Stimulated activated naive CD8-positive, alpha-beta T cell treated with anti-CD3 and anti-CD28 coated beads, Interleukin-15, amount 100 ng/mL, for 72 hours (primary cell): ENCODE measurements around the gene IGHMBP2.
"Not testable (repeated sequence)": the region's sequence is repeated elsewhere in the genome, so short reads cannot be mapped to it uniquely, and the experiment has no call there.

Experiments
- ATAC-seq: fragments of 150-1000 bp; cut with Tn5 transposase; 2 replicates; pipeline ENCODE4 v1.10.0; 2021; ENCODE audit warnings: mild to moderate bottlenecking, moderate library complexity
- DNase-seq, 2 donors: peaks; one replicate each; pipeline ENCODE4 v3.0.0; 2021 to 2022
- H3K27ac Mint-ChIP-seq, 2 donors: one replicate each; pipeline ENCODE4 v1.8.0; 2022; ENCODE audit warnings: mild to moderate bottlenecking in 2 of 2, mixed read lengths in 2 of 2, moderate library complexity in 2 of 2
- H3K27me3 Mint-ChIP-seq: one replicate; pipeline ENCODE4 v1.8.0; 2022; ENCODE audit warnings: mixed read lengths
- H3K4me1 Mint-ChIP-seq: one replicate; pipeline ENCODE4 v1.8.0; 2022; ENCODE audit warnings: mild to moderate bottlenecking, mixed read lengths
- H3K4me3 Mint-ChIP-seq, 2 donors: one replicate each; pipeline ENCODE4 v1.8.0; 2022; ENCODE audit warnings: mild to moderate bottlenecking in 2 of 2, mixed read lengths in 2 of 2, moderate library complexity in 1 of 2
- H3K9me3 Mint-ChIP-seq, 2 donors: one replicate each; pipeline ENCODE4 v1.8.0; 2022; ENCODE audit warnings: mixed read lengths in 2 of 2

IGHMBP2 gene

GRCh38 chr11:68903288-68904247, at the start of gene IGHMBP2, which contains the start of gene MRPL21:
Gene IGHMBP2 (plus strand): TSS chr11:68903891. CDS start chr11:68903953, 62 bp downstream.
Gene MRPL21 (minus strand): TSS chr11:68903832. CDS start chr11:68903810, 22 bp downstream.
- H3K4me1 Mint-ChIP-seq = peaks cover 54% of the 10 kb centered on the region
- H3K27me3 Mint-ChIP-seq = no peaks in the 10 kb centered on the region

GRCh38 chr11:68854273-68854958, 49.3 kb upstream of the IGHMBP2 start:
- H3K27ac Mint-ChIP-seq = no peak overlapping the region
- no peak for ATAC-seq
- H3K9me3 Mint-ChIP-seq = no peaks in the 10 kb centered on the region
- peak overlapping the region; percentile 12 to 24 for H3K4me3 Mint-ChIP-seq
- peaks cover 35% of the 10 kb centered on the region for H3K27me3 Mint-ChIP-seq
- peaks cover 4% of the 10 kb centered on the region for H3K4me1 Mint-ChIP-seq
- no peak for DNase-seq

More at GRCh38 chr11:68903288-68904247, at the start of gene IGHMBP2, which contains the start of gene MRPL21:
- no peaks in the 10 kb centered on the region for H3K9me3 Mint-ChIP-seq
- peak; percentile 99 for ATAC-seq
- H3K27ac Mint-ChIP-seq = peak within 1 kb of the TSS; percentile 98 to 99
- peak; percentile 85 to 86 for DNase-seq
- H3K4me3 Mint-ChIP-seq = peak within 1 kb of the TSS; percentile 91 to 92

GRCh38 chr11:68855205-68855981, 48.3 kb upstream of the IGHMBP2 start:
- peak in 1 of 2 donors; percentile 18 for DNase-seq
- H3K9me3 Mint-ChIP-seq = no peaks in the 10 kb centered on the region
- peak overlapping the region; percentile 69 to 77 for H3K4me3 Mint-ChIP-seq
- peaks cover 4% of the 10 kb centered on the region for H3K4me1 Mint-ChIP-seq
- H3K27ac Mint-ChIP-seq = no peak overlapping the region
- H3K27me3 Mint-ChIP-seq = peaks cover 35% of the 10 kb centered on the region
- ATAC-seq = peak; percentile 72

- not testable (repeated sequence) for H3K9me3 Mint-ChIP-seq, ATAC-seq, DNase-seq, H3K4me3 Mint-ChIP-seq, H3K4me1 Mint-ChIP-seq, H3K27ac Mint-ChIP-seq
- peaks cover 35% of the 10 kb centered on the region for H3K27me3 Mint-ChIP-seq
Observed at GRCh38 chr11:68856425-68857030, 47.2 kb upstream of the IGHMBP2 start.

GRCh38 chr11:68857037-68857586, 46.6 kb upstream of the IGHMBP2 start:
- no peak overlapping the region for H3K4me3 Mint-ChIP-seq
- no peak for ATAC-seq
- H3K9me3 Mint-ChIP-seq = no peaks in the 10 kb centered on the region

GRCh38 chr11:68859123-68859522, 44.6 kb upstream of the IGHMBP2 start:
- Mint-ChIP-seq H3K27me3 (peaks cover 12% of the 10 kb centered on the region), H3K4me1 (peaks cover 2% of the 10 kb centered on the region), H3K4me3 (no peak overlapping the region), H3K9me3 (no peaks in the 10 kb centered on the region), H3K27ac (no peak overlapping the region)
- ATAC-seq (no peak), DNase-seq (no peak)

More at GRCh38 chr11:68857037-68857586, 46.6 kb upstream of the IGHMBP2 start:
- Mint-ChIP-seq H3K4me1 (peaks cover 4% of the 10 kb centered on the region), H3K27ac (no peak overlapping the region), H3K27me3 (peaks cover 32% of the 10 kb centered on the region)
- no peak for DNase-seq

- H3K4me1 Mint-ChIP-seq = no peaks in the 10 kb centered on the region
- H3K4me3 Mint-ChIP-seq = no peak overlapping the region
- H3K27ac Mint-ChIP-seq = no peak overlapping the region
- H3K9me3 Mint-ChIP-seq = no peaks in the 10 kb centered on the region
- DNase-seq (no peak), ATAC-seq (no peak)
- H3K27me3 Mint-ChIP-seq = no peaks in the 10 kb centered on the region
Observed at GRCh38 chr11:68862421-68862820, 41.3 kb upstream of the IGHMBP2 start.

- Mint-ChIP-seq H3K27ac (no peak overlapping the region), H3K4me1 (no peaks in the 10 kb centered on the region), H3K9me3 (no peaks in the 10 kb centered on the region), H3K4me3 (no peak overlapping the region), H3K27me3 (peaks cover 10% of the 10 kb centered on the region)
- DNase-seq = no peak
- no peak for ATAC-seq
Observed at GRCh38 chr11:68863553-68864265, 40.0 kb upstream of the IGHMBP2 start.

- peaks cover 12% of the 10 kb centered on the region for H3K4me1 Mint-ChIP-seq
- peaks cover 26% of the 10 kb centered on the region for H3K27me3 Mint-ChIP-seq
- no peak overlapping the region for H3K4me3 Mint-ChIP-seq
- no peaks in the 10 kb centered on the region for H3K9me3 Mint-ChIP-seq
- H3K27ac Mint-ChIP-seq = no peak overlapping the region
- DNase-seq (no peak), ATAC-seq (no peak)
Observed at GRCh38 chr11:68865241-68865640, 38.5 kb upstream of the IGHMBP2 start.

GRCh38 chr11:68867066-68867465, 36.6 kb upstream of the IGHMBP2 start:
- no peak overlapping the region for H3K4me3 Mint-ChIP-seq
- H3K4me1 Mint-ChIP-seq = peaks cover 16% of the 10 kb centered on the region
- DNase-seq (no peak), ATAC-seq (no peak)
- H3K9me3 Mint-ChIP-seq = no peaks in the 10 kb centered on the region
- no peak overlapping the region for H3K27ac Mint-ChIP-seq
- peaks cover 33% of the 10 kb centered on the region for H3K27me3 Mint-ChIP-seq

- peaks cover 16% of the 10 kb centered on the region for H3K4me1 Mint-ChIP-seq
- no peak for DNase-seq
- H3K9me3 Mint-ChIP-seq = no peaks in the 10 kb centered on the region
- no peak overlapping the region for H3K27ac Mint-ChIP-seq
- H3K27me3 Mint-ChIP-seq = peaks cover 33% of the 10 kb centered on the region
- no peak for ATAC-seq
- peak overlapping the region in 1 of 2 donors; percentile 14 for H3K4me3 Mint-ChIP-seq
Observed at GRCh38 chr11:68868221-68868835, 35.4 kb upstream of the IGHMBP2 start.

- Mint-ChIP-seq H3K27ac (no peak overlapping the region), H3K27me3 (peaks cover 33% of the 10 kb centered on the region), H3K4me3 (peak overlapping the region; percentile 87 to 93), H3K9me3 (no peaks in the 10 kb centered on the region), H3K4me1 (peaks cover 16% of the 10 kb centered on the region)
- DNase-seq (no peak), ATAC-seq (no peak)
Observed at GRCh38 chr11:68870470-68870869, 33.2 kb upstream of the IGHMBP2 start.

- DNase-seq = no peak
- Mint-ChIP-seq H3K27me3 (peaks cover 33% of the 10 kb centered on the region), H3K9me3 (no peaks in the 10 kb centered on the region), H3K27ac (no peak overlapping the region), H3K4me3 (no peak overlapping the region), H3K4me1 (peaks cover 16% of the 10 kb centered on the region)
- no peak for ATAC-seq
Observed at GRCh38 chr11:68872216-68873003, 31.3 kb upstream of the IGHMBP2 start.
